Calu3 (cell line): ENCODE measurements around the gene DCAF11. TPM values are rescaled to one million over a fixed set of nuclear protein-coding genes. Genes with fewer than 3 reads are reported as not detected.

ENCODE experiments used
- BruUV-seq: library from RNA; stranded (reverse); fragments of 400-500 nt; replicated peaks from 2 replicates; lab custom pipeline; 2021; lab: Mats Ljungman, UMichigan
- CTCF ChIA-PET: fragments of 300-600 bp; sonication (Branson Sonifier 250); formaldehyde crosslinking; loops from one replicate; lab custom pipeline; 2022; ENCODE audit warnings: antibody characterized with exemption; lab: Charles Lee
- DNase-seq: peaks from one replicate; pipeline ENCODE4 v3.0.0; 2022
- H3K27ac Mint-ChIP-seq: one replicate; pipeline ENCODE4 v1.8.0; 2022; ENCODE audit warnings: mixed read lengths; ENCODE audit not compliant: unreplicated experiment
- H3K27me3 Mint-ChIP-seq: one replicate; pipeline ENCODE4 v1.8.0; 2022; ENCODE audit warnings: mixed read lengths; ENCODE audit not compliant: unreplicated experiment
- H3K36me3 Mint-ChIP-seq: one replicate; pipeline ENCODE4 v1.8.0; 2022; ENCODE audit warnings: mild to moderate bottlenecking, moderate library complexity, mixed read lengths; ENCODE audit not compliant: insufficient read depth, unreplicated experiment
- H3K4me1 Mint-ChIP-seq: one replicate; pipeline ENCODE4 v1.8.0; 2022; ENCODE audit warnings: mild to moderate bottlenecking, low read depth, mixed read lengths; ENCODE audit not compliant: unreplicated experiment
- H3K4me3 Mint-ChIP-seq: one replicate; pipeline ENCODE4 v1.8.0; 2022; ENCODE audit warnings: mild to moderate bottlenecking, low read depth, moderate library complexity, mixed read lengths; ENCODE audit not compliant: unreplicated experiment
- H3K9me3 Mint-ChIP-seq: one replicate; pipeline ENCODE4 v1.8.0; 2022; ENCODE audit warnings: low read depth, mixed read lengths; ENCODE audit not compliant: unreplicated experiment
- intact Hi-C: fragments of 100-400 bp; cut with micrococcal nuclease; formaldehyde crosslinking; loops from one replicate; pipeline ENCODE4 v1.10.0; 2022; ENCODE audit not compliant: unreplicated experiment
- total RNA-seq: library from RNA; stranded (reverse); gene quantifications from 2 replicates; pipeline ENCODE4 v1.2.3, GENCODE V29; 2022
- TF ChIP-seq, protein P1 (sequence below): fragments of 200-600 bp; IDR thresholded peaks from one replicate; pipeline ENCODE4 v1.8.0; 2022; ENCODE audit warnings: antibody characterized with exemption; ENCODE audit not compliant: unreplicated experiment

DCAF11 gene
- total RNA-seq, 1 experiment from 2014 or later, result 63.4 TPM

DNA sequence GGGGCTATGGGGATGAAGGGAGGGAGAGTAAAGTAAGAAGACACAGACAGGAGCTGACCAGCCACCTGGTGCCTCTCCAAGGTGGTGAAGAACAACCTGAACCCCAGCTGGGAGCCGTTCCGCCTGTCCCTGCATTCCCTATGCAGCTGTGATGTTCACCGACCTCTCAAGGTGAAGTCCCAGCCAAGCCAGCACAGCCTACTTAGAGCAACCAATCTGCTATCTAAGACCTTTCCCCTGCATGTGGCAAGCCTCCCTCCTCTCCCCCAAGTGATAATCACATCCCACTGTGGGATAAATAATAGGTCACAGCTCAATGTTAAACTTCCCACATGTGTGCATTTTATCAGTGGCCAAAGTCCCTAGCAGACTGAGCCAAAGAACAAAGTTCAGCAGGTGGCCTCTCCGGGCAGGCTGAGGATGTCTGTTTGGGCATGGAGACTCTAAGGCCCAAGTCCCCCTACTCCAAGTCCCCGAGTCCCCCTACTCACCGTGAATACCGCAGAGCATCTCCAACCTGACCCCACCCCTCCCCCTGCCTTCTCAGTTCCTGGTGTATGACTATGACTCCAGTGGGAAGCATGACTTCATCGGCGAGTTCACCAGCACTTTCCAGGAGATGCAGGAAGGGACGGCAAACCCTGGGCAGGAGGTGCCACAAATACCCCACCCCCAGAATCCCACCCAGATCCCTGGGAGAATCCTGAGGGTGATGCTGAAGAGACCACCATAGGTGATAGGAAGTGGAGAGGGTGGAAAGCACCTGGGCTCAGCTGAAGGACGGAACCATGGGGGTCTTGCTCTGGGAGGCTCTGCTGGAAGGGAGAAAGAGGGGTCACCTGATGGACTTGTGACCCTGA is 39.7 kb upstream of the DCAF11 start:
- Mint-ChIP-seq H3K4me3 (no peak overlapping the region), H3K27ac (no peak overlapping the region), H3K27me3 (peaks cover 58% of the 10 kb centered on the region), H3K36me3 (no peaks in the 10 kb centered on the region), H3K4me1 (no peaks in the 10 kb centered on the region), H3K9me3 (no peaks in the 10 kb centered on the region)
- no peak for DNase-seq
- CTCF ChIA-PET, result no interaction called here
- BruUV-seq, result no TSS peak
- intact Hi-C loops, result no loop called here
- TF ChIP-seq, protein P1, sequence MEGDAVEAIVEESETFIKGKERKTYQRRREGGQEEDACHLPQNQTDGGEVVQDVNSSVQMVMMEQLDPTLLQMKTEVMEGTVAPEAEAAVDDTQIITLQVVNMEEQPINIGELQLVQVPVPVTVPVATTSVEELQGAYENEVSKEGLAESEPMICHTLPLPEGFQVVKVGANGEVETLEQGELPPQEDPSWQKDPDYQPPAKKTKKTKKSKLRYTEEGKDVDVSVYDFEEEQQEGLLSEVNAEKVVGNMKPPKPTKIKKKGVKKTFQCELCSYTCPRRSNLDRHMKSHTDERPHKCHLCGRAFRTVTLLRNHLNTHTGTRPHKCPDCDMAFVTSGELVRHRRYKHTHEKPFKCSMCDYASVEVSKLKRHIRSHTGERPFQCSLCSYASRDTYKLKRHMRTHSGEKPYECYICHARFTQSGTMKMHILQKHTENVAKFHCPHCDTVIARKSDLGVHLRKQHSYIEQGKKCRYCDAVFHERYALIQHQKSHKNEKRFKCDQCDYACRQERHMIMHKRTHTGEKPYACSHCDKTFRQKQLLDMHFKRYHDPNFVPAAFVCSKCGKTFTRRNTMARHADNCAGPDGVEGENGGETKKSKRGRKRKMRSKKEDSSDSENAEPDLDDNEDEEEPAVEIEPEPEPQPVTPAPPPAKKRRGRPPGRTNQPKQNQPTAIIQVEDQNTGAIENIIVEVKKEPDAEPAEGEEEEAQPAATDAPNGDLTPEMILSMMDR, result no peak

DNA sequence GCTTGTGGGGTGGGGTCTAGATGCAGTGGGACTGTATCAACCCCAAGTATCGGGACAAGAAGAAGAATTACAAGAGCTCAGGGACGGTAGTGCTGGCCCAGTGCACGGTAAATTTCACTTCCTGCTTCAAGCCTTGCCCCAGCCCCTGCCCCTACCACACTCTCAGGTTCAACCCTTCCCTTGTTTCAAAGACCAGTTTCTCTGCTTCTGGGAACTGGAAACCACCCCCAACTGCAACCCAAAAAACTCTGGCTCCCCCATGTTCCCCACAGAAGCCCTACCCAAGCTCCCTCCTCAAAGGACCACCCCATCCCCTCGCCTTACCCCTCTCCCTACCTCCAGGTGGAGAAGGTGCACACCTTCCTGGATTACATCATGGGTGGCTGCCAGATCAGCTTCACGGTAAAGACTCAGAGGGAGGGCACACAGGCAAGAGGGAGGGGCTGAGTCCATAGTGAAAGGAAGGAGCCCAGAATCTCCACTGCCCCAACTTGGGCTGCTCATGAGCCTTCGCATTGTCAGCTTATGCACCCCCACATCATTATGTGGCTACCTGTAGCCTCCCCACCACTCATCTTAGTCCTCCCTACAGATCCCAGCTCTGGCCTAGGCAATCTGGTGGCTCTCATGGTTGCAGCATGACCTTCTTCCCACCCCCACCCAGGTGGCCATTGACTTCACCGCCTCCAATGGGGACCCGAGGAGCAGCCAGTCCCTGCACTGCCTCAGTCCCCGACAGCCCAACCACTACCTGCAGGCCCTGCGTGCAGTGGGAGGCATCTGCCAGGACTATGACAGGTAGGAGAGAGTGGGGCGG is 38.9 kb upstream of the DCAF11 start:
- Mint-ChIP-seq H3K27me3 (peaks cover 51% of the 10 kb centered on the region), H3K27ac (no peak overlapping the region), H3K9me3 (no peaks in the 10 kb centered on the region), H3K4me1 (no peaks in the 10 kb centered on the region), H3K4me3 (no peak overlapping the region), H3K36me3 (peaks cover under 1% of the 10 kb centered on the region)
- intact Hi-C loops, result no loop called here
- TF ChIP-seq, protein P1, result no peak
- CTCF ChIA-PET, result no interaction called here
- no peak for DNase-seq
- no TSS peak for BruUV-seq

DNA sequence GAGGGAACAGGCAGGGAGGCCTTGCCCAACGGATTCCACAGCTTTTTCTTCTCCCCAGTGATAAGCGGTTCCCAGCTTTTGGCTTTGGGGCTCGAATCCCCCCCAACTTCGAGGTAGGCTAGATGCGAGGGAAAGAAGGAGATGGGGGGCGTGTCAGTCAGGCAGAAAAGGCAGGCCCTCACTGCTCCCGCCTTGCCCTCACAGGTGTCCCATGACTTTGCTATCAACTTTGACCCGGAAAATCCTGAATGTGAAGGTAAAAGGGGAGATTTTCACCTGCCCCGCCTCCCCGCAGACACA is 38.3 kb upstream of the DCAF11 start:
- H3K27ac Mint-ChIP-seq, result no peak overlapping the region
- TF ChIP-seq, protein P1, result no peak
- H3K9me3 Mint-ChIP-seq, result no peaks in the 10 kb centered on the region
- H3K4me1 Mint-ChIP-seq, result no peaks in the 10 kb centered on the region
- intact Hi-C loops, result no loop called here
- BruUV-seq, result no TSS peak
- no peak overlapping the region for H3K4me3 Mint-ChIP-seq
- CTCF ChIA-PET, result no interaction called here
- no peak for DNase-seq
- peaks cover 4% of the 10 kb centered on the region for H3K36me3 Mint-ChIP-seq
- H3K27me3 Mint-ChIP-seq, result peaks cover 45% of the 10 kb centered on the region

DNA sequence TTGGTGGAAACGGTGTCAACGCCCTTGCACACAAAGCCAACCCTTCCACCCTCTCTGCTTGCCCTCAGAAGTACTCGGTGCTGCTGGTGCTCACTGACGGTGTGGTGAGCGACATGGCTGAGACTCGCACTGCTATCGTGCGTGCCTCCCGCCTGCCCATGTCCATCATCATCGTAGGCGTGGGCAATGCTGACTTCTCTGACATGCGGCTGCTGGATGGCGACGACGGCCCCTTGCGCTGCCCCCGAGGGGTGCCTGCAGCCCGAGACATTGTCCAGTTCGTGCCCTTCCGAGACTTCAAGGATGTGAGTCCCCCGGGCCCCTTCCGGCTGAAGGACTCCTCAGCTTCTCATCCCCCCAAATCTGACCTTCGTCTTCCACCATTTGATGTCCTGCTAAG is 37.5 kb upstream of the DCAF11 start:
- CTCF ChIA-PET, result no interaction called here
- peaks cover 37% of the 10 kb centered on the region for H3K27me3 Mint-ChIP-seq
- BruUV-seq, result no TSS peak
- DNase-seq, result no peak
- H3K27ac Mint-ChIP-seq, result no peak overlapping the region
- intact Hi-C loops, result no loop called here
- TF ChIP-seq, protein P1, result no peak
- no peak overlapping the region for H3K4me3 Mint-ChIP-seq
- H3K9me3 Mint-ChIP-seq, result no peaks in the 10 kb centered on the region
- peaks cover 9% of the 10 kb centered on the region for H3K36me3 Mint-ChIP-seq
- H3K4me1 Mint-ChIP-seq, result peaks cover 4% of the 10 kb centered on the region
